ENCODE measurements around the gene DMRTC2. TPM values are rescaled to one million over a fixed set of nuclear protein-coding genes. Genes with fewer than 3 reads are reported as not detected.

DMRTC2 gene
- total RNA-seq, 1 experiment from 2014 or later: not detected

- POLR2A ChIA-PET (ENCODE audit: unreplicated experiment): no interaction called here
- BruUV-seq (replicated peaks): no TSS peak
- peaks cover 8% of the 10 kb centered on the region; the same call in 1 of the 2 replicates for H3K4me1 ChIP-seq (ENCODE audit: insufficient read depth, low read length)
Measured at GRCh38 chr19:41879670-41880328, 35.0 kb downstream of the DMRTC2 start.

GRCh38 chr19:41880329-41880708 lies 35.5 kb downstream of the DMRTC2 start:
- Histone ChIP-seq H3K9me2 (replicated peaks; ENCODE audit: low read length) (no peaks in the 10 kb centered on the region), H3K79me2 (ENCODE audit: low read length) (peaks cover 18% of the 10 kb centered on the region), H3K9me3 (ENCODE audit: low read length) (no peaks in the 10 kb centered on the region), H4K20me1 (ENCODE audit: low read length) (no peaks in the 10 kb centered on the region), H3K4me3 (ENCODE audit: low read length) (no peak overlapping the region), H3K9ac (ENCODE audit: low read length) (no peak overlapping the region), H3F3A (ENCODE audit: low read length, unreplicated experiment) (no peaks in the 10 kb centered on the region), H3K4me1 (ENCODE audit: insufficient read depth, low read length) (peaks cover 12% of the 10 kb centered on the region; the same call in 1 of the 2 replicates), H3K36me3 (ENCODE audit: low read depth, low read length) (no peaks in the 10 kb centered on the region), H3K27me3 (ENCODE audit: low read length) (no peaks in the 10 kb centered on the region), H3K4me2 (ENCODE audit: low read length) (no peak overlapping the region), H2AFZ (ENCODE audit: low read length) (no peak overlapping the region), H3K27ac (ENCODE audit: low read length) (no peak overlapping the region)
- ATAC-seq (no peak), DNase-seq (no peak)
- POLR2A ChIA-PET (ENCODE audit: unreplicated experiment): no interaction called here
- intact Hi-C loops (cut with micrococcal nuclease): no loop called here
- BruUV-seq (replicated peaks): no TSS peak
- CTCF ChIA-PET: no interaction called here
- TF ChIP-seq EZH2phosphoT487 (IDR thresholded peaks at IDR 0.05; ENCODE audit: borderline replicate concordance, low read length) (no peak), CTCF (conservative IDR thresholded peaks at IDR 0.05; ENCODE audit: low read depth, low read length) (no peak), EZH2 (IDR thresholded peaks at IDR 0.05; ENCODE audit: low read length, unreplicated experiment) (no peak)

More at GRCh38 chr19:41879670-41880328, 35.0 kb downstream of the DMRTC2 start:
- Histone ChIP-seq H3K9ac (ENCODE audit: low read length) (no peak overlapping the region), H3K9me3 (ENCODE audit: low read length) (no peaks in the 10 kb centered on the region), H4K20me1 (ENCODE audit: low read length) (no peaks in the 10 kb centered on the region), H3K4me3 (ENCODE audit: low read length) (no peak overlapping the region), H3K4me2 (ENCODE audit: low read length) (no peak overlapping the region), H3K27ac (ENCODE audit: low read length) (no peak overlapping the region), H3F3A (ENCODE audit: low read length, unreplicated experiment) (no peaks in the 10 kb centered on the region), H3K36me3 (ENCODE audit: low read depth, low read length) (no peaks in the 10 kb centered on the region), H3K9me2 (replicated peaks; ENCODE audit: low read length) (no peaks in the 10 kb centered on the region), H2AFZ (ENCODE audit: low read length) (no peak overlapping the region), H3K27me3 (ENCODE audit: low read length) (no peaks in the 10 kb centered on the region), H3K79me2 (ENCODE audit: low read length) (peaks cover 13% of the 10 kb centered on the region)
- CTCF ChIA-PET: no interaction called here
- intact Hi-C loops (cut with micrococcal nuclease): no loop called here
- TF ChIP-seq EZH2 (IDR thresholded peaks at IDR 0.05; ENCODE audit: low read length, unreplicated experiment): no peak
- no peak for TF ChIP-seq EZH2phosphoT487 (IDR thresholded peaks at IDR 0.05; ENCODE audit: borderline replicate concordance, low read length)
- TF ChIP-seq CTCF (conservative IDR thresholded peaks at IDR 0.05; ENCODE audit: low read depth, low read length): no peak
- ATAC-seq (no peak), DNase-seq (no peak)
